Astrocyte of the spinal cord (primary cell): ENCODE data around the gene UNC5B.

Experiments
- DNase-seq: peaks from one replicate; pipeline ENCODE4 v3.0.0; 2011; ENCODE audit warnings: low read depth, low spot score
- H3K4me3 ChIP-seq: 2 replicates; pipeline ENCODE4 v1.5.1; 2011; ENCODE audit warnings: low read depth, mild to moderate bottlenecking, low read length, moderate library complexity
- CTCF ChIP-seq: IDR thresholded peaks from 2 replicates; pipeline ENCODE4 v1.5.1; 2012; ENCODE audit warnings: low read depth, mild to moderate bottlenecking, low read length, inconsistent platforms
- in situ Hi-C: cut with HindIII; loops from 2 replicates; pipeline ENCODE4 v1.10.0; 2017; ENCODE audit warnings: low sequenced_read_pairs

Gene UNC5B

GRCh38 chr10:71276873-71277272 lies 64.5 kb downstream of the UNC5B start:
- in situ Hi-C loops = no loop called here
- no peak for DNase-seq
- no peak for TF ChIP-seq CTCF
- no peak overlapping the region for H3K4me3 ChIP-seq

GRCh38 chr10:71277914-71278665 lies 65.7 kb downstream of the UNC5B start:
- in situ Hi-C loops = no loop called here
- TF ChIP-seq CTCF = no peak
- H3K4me3 ChIP-seq = no peak overlapping the region
- DNase-seq = no peak

GRCh38 chr10:71278691-71279588 lies 66.6 kb downstream of the UNC5B start:
- no peak for DNase-seq
- in situ Hi-C loops = no loop called here

GRCh38 chr10:71279590-71280170 lies 67.3 kb downstream of the UNC5B start:
- no peak for TF ChIP-seq CTCF
- H3K4me3 ChIP-seq = no peak overlapping the region
- DNase-seq = no peak
- in situ Hi-C loops = no loop called here

More at GRCh38 chr10:71278691-71279588, 66.6 kb downstream of the UNC5B start:
- no peak for TF ChIP-seq CTCF
- no peak overlapping the region for H3K4me3 ChIP-seq

- H3K4me3 ChIP-seq = no peak overlapping the region
- DNase-seq = no peak
- no peak for TF ChIP-seq CTCF
- in situ Hi-C loops = no loop called here
Observed at GRCh38 chr10:71280216-71280615, 67.8 kb downstream of the UNC5B start.

- no peak for TF ChIP-seq CTCF
- in situ Hi-C loops = no loop called here
Observed at GRCh38 chr10:71280825-71281224, 68.5 kb downstream of the UNC5B start.

More at GRCh38 chr10:71280825-71281224, 68.5 kb downstream of the UNC5B start:
- H3K4me3 ChIP-seq = no peak overlapping the region
- no peak for DNase-seq
